Measurements from ENCODE around the gene MORN4.

The MORN4 gene

GRCh38 chr10:97587183-97587582 is 46.1 kb downstream of the MORN4 start:
- no peak for DNase-seq (ENCODE audit: extremely low read depth, low read depth)

GRCh38 chr10:97585439-97585811 is 47.9 kb downstream of the MORN4 start:
- TF ChIP-seq CTCF (IDR thresholded peaks at IDR 0.05; ENCODE audit: low read depth, low read length) = no peak
- DNase-seq (ENCODE audit: extremely low read depth, low read depth) = no peak

More at GRCh38 chr10:97587183-97587582, 46.1 kb downstream of the MORN4 start:
- no peak for TF ChIP-seq CTCF (IDR thresholded peaks at IDR 0.05; ENCODE audit: low read depth, low read length)

DNA sequence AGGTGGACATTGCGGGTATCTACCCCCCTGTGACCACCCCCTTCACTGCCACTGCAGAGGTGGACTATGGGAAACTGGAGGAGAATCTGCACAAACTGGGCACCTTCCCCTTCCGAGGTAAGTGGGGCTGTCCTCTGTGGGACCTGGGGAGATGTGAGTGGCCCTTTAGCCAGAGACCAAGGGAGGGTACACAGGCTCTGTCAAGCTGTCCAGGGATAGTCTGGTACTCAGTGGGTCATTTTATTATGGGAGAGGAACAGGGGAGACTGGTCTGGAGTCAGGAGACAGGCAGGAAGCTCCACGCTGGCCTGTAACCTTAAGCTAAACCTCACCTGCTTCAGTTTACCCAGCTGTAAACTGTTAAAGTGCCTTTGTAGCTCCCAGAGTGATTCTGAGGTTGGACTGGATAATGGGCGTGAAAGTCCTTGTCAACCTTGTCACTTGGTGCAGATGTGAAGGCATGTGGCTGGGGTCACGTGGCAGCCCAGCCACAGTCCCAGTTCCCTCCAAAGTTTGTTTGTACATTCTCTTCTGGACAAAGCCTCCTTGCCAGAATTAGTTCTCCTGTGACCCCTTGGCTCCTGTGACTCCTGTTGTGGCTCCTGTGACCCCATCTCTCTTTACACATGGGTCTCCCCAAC is 48.4 kb downstream of the MORN4 start:
- DNase-seq (ENCODE audit: extremely low read depth, low read depth) = no peak
- TF ChIP-seq CTCF (IDR thresholded peaks at IDR 0.05; ENCODE audit: low read depth, low read length) = no peak

DNA sequence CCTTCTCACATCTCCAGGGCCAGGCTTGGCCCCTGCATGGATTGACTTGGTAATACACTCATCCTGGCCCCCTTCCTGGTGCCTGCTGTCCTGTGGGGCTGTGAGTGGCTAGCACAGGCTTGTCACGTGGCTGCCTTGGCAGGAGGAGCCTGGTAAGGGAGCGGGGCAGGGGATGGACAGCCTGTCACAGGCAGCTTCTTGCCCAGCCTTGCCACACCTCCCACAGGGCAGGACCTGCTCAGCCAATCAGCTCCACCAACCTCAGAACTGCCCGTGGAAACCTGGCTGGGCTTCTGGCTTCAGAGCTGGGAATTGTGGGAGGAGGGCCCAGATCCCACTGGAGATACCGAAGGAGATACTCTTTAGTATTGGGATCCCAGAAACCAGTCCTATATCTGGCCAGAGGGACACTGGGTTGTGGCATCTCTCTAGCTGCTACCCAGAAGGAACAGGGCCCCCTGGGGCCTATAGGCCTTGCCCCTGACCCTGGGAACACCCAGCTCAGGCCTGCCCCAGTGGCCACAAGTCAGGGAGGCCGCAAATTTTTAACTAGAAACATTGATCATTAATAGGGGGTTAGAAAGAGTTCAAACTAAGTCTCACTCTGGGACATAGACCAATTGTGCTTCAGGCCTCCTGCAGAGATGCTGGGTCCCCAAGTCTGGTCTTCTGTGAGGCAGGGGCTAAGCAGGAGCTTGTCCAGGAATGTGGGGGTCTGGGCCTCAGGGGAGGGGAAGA is 49.1 kb downstream of the MORN4 start, which contains the start of gene HOGA1:
HOGA1 (plus strand) TSS at position 330 of the 738 bp plus-strand sequence; CDS start at position 645, 315 bp downstream.
- TF ChIP-seq CTCF (IDR thresholded peaks at IDR 0.05; ENCODE audit: low read depth, low read length) = no peak
- DNase-seq (ENCODE audit: extremely low read depth, low read depth) = no peak

- no peak for DNase-seq (ENCODE audit: extremely low read depth, low read depth)
- TF ChIP-seq CTCF (IDR thresholded peaks at IDR 0.05; ENCODE audit: low read depth, low read length) = no peak
These were observed 49.8 kb downstream of the MORN4 start for GRCh38 chr10:97583476-97583875.

DNA sequence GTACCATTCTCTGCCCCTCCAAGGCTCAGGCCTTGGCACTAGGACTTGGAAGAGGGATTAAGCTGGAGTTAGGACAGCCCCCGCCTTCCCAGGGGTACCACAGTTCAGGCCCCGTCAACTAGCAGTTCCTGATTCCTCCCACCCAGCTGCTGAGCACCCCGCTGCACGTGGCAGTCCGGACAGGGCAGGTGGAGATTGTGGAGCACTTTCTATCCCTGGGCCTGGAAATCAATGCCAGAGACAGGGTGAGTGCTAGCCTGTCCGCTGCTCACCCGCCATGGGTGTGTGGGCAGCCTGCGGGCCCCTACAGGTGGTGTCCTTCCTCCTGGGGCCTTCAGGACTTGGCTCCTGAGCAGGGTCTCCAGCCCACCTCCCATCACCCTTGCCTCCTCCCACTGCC is 51.1 kb downstream of the MORN4 start:
- no peak for TF ChIP-seq CTCF (IDR thresholded peaks at IDR 0.05; ENCODE audit: low read depth, low read length)
- no peak for DNase-seq (ENCODE audit: extremely low read depth, low read depth)

Measured in AG09319 (cell line).